Vagina (tissue), 2 donors: ENCODE results near the gene PIEZO1. TPM values are rescaled to one million over a fixed set of nuclear protein-coding genes. Genes with fewer than 3 reads are reported as not detected.

Source experiments
- DNase-seq, 2 donors: peaks; one replicate each; pipeline ENCODE4 v3.0.0-alpha.2; 2017; ENCODE audit errors: extremely low spot score in 2 of 2
- H3K27ac ChIP-seq: fragments of 200-600 bp; sonication (generic); one replicate; pipeline ENCODE4 v1.5.1; 2019
- H3K27me3 ChIP-seq: fragments of 200-600 bp; sonication (generic); one replicate; pipeline ENCODE4 v1.5.1; 2019
- H3K36me3 ChIP-seq, 2 donors: fragments of 200-600 bp; sonication (generic); one replicate each; pipeline ENCODE4 v1.5.1; 2017 to 2019
- H3K4me1 ChIP-seq: fragments of 200-600 bp; sonication (generic); one replicate; pipeline ENCODE4 v1.5.1; 2019
- H3K4me3 ChIP-seq, 2 donors: fragments of 200-600 bp; sonication (generic); 1 replicate in 1 of 2; 2 replicates in 1 of 2; pipeline ENCODE4 v1.5.1; 2016 to 2019
- H3K9me3 ChIP-seq: fragments of 200-600 bp; sonication (generic); one replicate; pipeline ENCODE4 v1.5.1; 2019
- POLR2A ChIP-seq, 2 donors: fragments of 450-650 bp; IDR thresholded peaks; one replicate each; pipeline ENCODE4 v1.6.1; 2017; ENCODE audit warnings: antibody characterized with exemption in 2 of 2, mild to moderate bottlenecking in 2 of 2, moderate library complexity in 2 of 2
- POLR2AphosphoS5 ChIP-seq, 2 donors: sonication (generic); formaldehyde crosslinking; IDR thresholded peaks; one replicate each; pipeline ENCODE4 v1.9.0; 2017; ENCODE audit warnings: antibody characterized with exemption in 2 of 2, mild to moderate bottlenecking in 2 of 2, low read depth in 1 of 2; ENCODE audit not compliant: insufficient read depth in 1 of 2
- intact Hi-C: fragments of 100-400 bp; cut with DNase I; formaldehyde crosslinking; loops from one replicate; pipeline ENCODE4 v1.15.1; 2023
- total RNA-seq: library from RNA; depleted of rRNA; stranded (reverse); fragments of >200 nt; gene quantifications from one replicate; pipeline ENCODE4 v1.2.3, GENCODE V29; 2016
- TF ChIP-seq, protein P1 (sequence below), 3 experiments: fragments of 450-650 bp in 2 of 3; fragments of 200-600 bp in 1 of 3; sonication (generic) in 1 of 3; IDR thresholded peaks; one replicate each; pipeline ENCODE4 v1.5.1; 2017 to 2019; ENCODE audit warnings: antibody characterized with exemption in 3 of 3, mild to moderate bottlenecking in 2 of 3, moderate library complexity in 2 of 3

The PIEZO1 gene
- total RNA-seq, 1 donor from 2014 or later: 184 TPM

GRCh38 chr16:88722784-88723506, 62.1 kb downstream of the PIEZO1 start:
- Histone ChIP-seq H3K27ac (no peak overlapping the region), H3K36me3 (peaks cover 0 to 89% of the 10 kb centered on the region in 2 donors), H3K27me3 (no peaks in the 10 kb centered on the region), H3K4me3 (no peak overlapping the region), H3K9me3 (no peaks in the 10 kb centered on the region), H3K4me1 (no peaks in the 10 kb centered on the region)
- intact Hi-C loops: no loop called here
- no peak for DNase-seq
- no peak for TF ChIP-seq POLR2AphosphoS5 (IDR thresholded peaks at IDR 0.05; ENCODE audit: insufficient read depth in 1 of 2, low read depth in 1 of 2)

GRCh38 chr16:88721815-88722755, 62.9 kb downstream of the PIEZO1 start:
- no peak for TF ChIP-seq POLR2AphosphoS5 (IDR thresholded peaks at IDR 0.05; ENCODE audit: insufficient read depth in 1 of 2, low read depth in 1 of 2)
- TF ChIP-seq POLR2A (IDR thresholded peaks at IDR 0.05): no peak
- TF ChIP-seq, protein P1, sequence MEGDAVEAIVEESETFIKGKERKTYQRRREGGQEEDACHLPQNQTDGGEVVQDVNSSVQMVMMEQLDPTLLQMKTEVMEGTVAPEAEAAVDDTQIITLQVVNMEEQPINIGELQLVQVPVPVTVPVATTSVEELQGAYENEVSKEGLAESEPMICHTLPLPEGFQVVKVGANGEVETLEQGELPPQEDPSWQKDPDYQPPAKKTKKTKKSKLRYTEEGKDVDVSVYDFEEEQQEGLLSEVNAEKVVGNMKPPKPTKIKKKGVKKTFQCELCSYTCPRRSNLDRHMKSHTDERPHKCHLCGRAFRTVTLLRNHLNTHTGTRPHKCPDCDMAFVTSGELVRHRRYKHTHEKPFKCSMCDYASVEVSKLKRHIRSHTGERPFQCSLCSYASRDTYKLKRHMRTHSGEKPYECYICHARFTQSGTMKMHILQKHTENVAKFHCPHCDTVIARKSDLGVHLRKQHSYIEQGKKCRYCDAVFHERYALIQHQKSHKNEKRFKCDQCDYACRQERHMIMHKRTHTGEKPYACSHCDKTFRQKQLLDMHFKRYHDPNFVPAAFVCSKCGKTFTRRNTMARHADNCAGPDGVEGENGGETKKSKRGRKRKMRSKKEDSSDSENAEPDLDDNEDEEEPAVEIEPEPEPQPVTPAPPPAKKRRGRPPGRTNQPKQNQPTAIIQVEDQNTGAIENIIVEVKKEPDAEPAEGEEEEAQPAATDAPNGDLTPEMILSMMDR (IDR thresholded peaks at IDR 0.05): no peak
- no peaks in the 10 kb centered on the region for H3K9me3 ChIP-seq
- no peaks in the 10 kb centered on the region for H3K4me1 ChIP-seq
- no peak overlapping the region for H3K27ac ChIP-seq
- H3K27me3 ChIP-seq: no peaks in the 10 kb centered on the region
- H3K4me3 ChIP-seq: no peak overlapping the region
- peaks cover 0 to 89% of the 10 kb centered on the region in 2 donors for H3K36me3 ChIP-seq
- intact Hi-C loops: no loop called here
- DNase-seq: no peak

DNA sequence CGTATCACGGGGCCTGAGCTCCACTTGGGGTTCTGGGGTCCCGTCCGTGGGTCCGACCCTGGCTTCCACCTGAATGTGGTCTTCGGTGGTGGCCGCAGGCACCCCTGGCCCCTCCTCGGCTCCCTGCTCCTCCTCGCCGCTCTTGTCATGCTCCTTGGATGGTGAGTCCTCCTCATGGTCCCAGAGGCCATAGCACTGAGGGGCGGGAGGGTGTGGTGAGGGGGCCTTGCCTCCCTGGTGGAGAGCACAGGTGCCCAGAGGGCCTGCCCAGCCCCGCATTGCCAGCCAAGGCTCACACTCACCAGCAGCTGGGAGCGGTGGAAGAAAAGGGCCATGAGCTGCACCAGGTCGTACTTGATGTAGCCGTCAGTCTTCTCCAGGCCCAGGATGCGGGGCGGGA, 63.8 kb downstream of the PIEZO1 start:
- intact Hi-C loops: no loop called here
- Histone ChIP-seq H3K4me1 (no peaks in the 10 kb centered on the region), H3K9me3 (no peaks in the 10 kb centered on the region), H3K27ac (no peak overlapping the region), H3K27me3 (no peaks in the 10 kb centered on the region), H3K4me3 (no peak overlapping the region), H3K36me3 (peaks cover 0 to 89% of the 10 kb centered on the region in 2 donors)
- TF ChIP-seq POLR2A (IDR thresholded peaks at IDR 0.05) (no peak), POLR2AphosphoS5 (IDR thresholded peaks at IDR 0.05; ENCODE audit: insufficient read depth in 1 of 2, low read depth in 1 of 2) (no peak)
- TF ChIP-seq, protein P1 (IDR thresholded peaks at IDR 0.05): no peak
- DNase-seq: no peak

DNA sequence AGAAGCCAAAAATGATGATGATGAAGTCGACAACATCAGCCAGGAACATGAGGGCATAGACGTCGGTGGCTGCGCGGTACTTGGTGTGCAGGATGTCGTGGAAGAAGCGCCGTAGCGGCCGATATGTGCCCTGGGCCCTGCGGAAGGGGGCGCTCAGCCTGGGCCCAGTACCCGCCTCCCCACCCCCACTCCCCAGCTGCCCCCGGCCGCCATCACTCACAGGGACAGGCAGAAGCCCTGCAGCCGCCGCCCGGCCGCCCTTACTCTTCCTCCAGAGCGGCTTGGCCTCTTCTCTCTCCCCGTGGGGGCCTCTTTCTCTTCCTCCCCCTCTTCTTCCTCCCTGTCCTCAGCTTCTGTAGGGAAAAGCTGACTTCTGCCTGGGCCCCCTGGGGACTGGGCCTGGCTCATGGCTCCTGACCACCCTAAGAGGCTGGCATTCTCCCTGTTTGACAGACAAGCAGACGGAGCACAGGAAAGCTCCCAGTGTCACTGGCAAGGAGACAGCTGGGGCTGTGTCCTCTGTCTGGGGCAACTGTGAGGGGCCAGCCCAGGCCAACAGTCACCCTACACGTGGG, 64.5 kb downstream of the PIEZO1 start:
- no peak overlapping the region for H3K27ac ChIP-seq
- H3K9me3 ChIP-seq: no peaks in the 10 kb centered on the region
- no peaks in the 10 kb centered on the region for H3K4me1 ChIP-seq
- H3K27me3 ChIP-seq: no peaks in the 10 kb centered on the region
- intact Hi-C loops: no loop called here
- TF ChIP-seq POLR2A (IDR thresholded peaks at IDR 0.05): no peak
- TF ChIP-seq, protein P1 (IDR thresholded peaks at IDR 0.05): no peak
- TF ChIP-seq POLR2AphosphoS5 (IDR thresholded peaks at IDR 0.05; ENCODE audit: insufficient read depth in 1 of 2, low read depth in 1 of 2): no peak
- H3K36me3 ChIP-seq: peaks cover 0 to 90% of the 10 kb centered on the region in 2 donors
- H3K4me3 ChIP-seq: no peak overlapping the region
- DNase-seq: no peak

DNA sequence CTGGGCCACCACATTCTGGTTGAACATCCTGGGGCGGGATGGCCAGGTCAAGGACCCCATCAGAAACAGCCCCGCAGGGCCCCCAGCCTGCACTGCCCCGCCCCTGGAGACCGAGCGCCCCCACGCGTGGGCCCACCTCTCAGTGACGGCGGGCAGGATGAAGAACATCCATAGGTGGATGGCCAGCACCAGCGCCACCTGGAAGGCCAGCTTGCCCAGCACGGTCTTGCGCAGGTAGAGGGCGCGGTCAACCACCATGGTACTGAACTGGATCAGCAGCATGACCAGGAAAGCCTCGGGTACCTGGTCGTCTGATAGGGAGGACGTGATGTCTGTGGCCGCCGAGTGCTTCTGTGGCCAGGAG, 65.1 kb downstream of the PIEZO1 start:
- no peak for DNase-seq
- Histone ChIP-seq H3K4me1 (no peaks in the 10 kb centered on the region), H3K4me3 (no peak overlapping the region), H3K27ac (no peak overlapping the region), H3K27me3 (no peaks in the 10 kb centered on the region), H3K9me3 (no peaks in the 10 kb centered on the region), H3K36me3 (peaks cover 0 to 87% of the 10 kb centered on the region in 2 donors)
- TF ChIP-seq, protein P1 (IDR thresholded peaks at IDR 0.05): no peak
- TF ChIP-seq POLR2A (IDR thresholded peaks at IDR 0.05): no peak
- no peak for TF ChIP-seq POLR2AphosphoS5 (IDR thresholded peaks at IDR 0.05; ENCODE audit: insufficient read depth in 1 of 2, low read depth in 1 of 2)
- intact Hi-C loops: no loop called here
